Measurements from ENCODE around the gene PPP3CA.

PPP3CA gene

DNA sequence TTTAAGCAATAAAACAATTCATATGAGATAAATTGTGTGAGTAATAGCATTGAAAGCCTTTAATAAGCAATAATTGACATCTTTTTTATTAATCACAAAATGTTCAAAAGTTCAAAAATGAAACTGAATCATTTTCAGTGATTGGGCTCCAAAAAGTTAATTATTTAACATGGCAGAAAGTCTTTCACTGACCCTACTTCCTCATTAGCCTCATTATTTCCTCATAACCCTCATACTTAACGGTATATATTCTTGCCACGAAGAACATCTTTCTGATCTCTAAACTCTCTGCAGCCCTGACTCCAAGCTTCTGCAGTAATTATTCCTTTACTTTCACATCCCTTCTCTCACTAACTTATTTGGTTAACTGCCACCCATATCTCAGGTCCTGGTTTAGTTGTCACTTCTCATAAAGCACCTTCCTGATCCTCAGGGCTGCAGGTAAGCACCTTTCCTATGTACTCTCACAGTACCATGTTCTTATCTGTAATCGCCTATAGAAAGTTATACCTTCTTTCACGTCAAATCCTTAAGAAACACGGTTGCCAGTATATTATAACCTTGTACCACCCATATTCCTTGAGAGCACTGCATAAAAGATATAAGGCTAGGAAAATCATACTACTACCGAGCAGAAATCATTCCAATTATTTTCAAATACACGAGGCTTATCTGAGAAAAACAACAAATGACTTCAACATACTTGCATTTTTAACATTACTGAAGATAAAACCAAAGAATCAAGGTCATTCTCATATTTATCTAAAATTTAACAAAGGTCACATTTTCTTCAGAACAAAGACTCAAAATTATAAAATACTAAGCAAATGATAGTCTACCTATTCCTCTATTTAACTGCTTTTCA, 72.2 kb downstream of the PPP3CA start:
- no peak overlapping the region for H3K4me3 ChIP-seq (ENCODE audit: low read length)
- no peak for DNase-seq (ENCODE audit: low read depth)
- TF ChIP-seq, protein P1, sequence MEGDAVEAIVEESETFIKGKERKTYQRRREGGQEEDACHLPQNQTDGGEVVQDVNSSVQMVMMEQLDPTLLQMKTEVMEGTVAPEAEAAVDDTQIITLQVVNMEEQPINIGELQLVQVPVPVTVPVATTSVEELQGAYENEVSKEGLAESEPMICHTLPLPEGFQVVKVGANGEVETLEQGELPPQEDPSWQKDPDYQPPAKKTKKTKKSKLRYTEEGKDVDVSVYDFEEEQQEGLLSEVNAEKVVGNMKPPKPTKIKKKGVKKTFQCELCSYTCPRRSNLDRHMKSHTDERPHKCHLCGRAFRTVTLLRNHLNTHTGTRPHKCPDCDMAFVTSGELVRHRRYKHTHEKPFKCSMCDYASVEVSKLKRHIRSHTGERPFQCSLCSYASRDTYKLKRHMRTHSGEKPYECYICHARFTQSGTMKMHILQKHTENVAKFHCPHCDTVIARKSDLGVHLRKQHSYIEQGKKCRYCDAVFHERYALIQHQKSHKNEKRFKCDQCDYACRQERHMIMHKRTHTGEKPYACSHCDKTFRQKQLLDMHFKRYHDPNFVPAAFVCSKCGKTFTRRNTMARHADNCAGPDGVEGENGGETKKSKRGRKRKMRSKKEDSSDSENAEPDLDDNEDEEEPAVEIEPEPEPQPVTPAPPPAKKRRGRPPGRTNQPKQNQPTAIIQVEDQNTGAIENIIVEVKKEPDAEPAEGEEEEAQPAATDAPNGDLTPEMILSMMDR (conservative IDR thresholded peaks at IDR 0.05; ENCODE audit: low read depth, low read length): no peak

DNA sequence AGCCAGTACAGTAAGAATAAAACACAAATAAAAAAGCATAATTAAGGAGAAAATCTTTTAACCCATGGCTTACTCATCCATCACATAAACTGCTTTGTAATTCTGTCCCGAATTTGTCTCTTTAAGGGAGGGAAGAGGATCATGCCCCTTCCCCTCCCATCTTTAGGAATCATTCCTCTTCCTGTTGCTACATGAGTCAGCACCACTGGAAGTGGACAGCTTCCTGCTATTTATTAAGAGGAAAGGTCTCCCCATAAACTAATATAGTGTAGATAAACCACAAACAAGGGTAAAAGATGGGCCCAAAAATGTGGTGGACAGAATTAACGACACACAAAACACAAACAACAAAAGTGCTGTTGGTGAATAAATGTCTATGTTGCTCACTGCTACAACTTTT, 75.8 kb downstream of the PPP3CA start:
- DNase-seq (ENCODE audit: low read depth): no peak
- H3K4me3 ChIP-seq (ENCODE audit: low read length): no peak overlapping the region
- TF ChIP-seq, protein P1 (conservative IDR thresholded peaks at IDR 0.05; ENCODE audit: low read depth, low read length): no peak

DNA sequence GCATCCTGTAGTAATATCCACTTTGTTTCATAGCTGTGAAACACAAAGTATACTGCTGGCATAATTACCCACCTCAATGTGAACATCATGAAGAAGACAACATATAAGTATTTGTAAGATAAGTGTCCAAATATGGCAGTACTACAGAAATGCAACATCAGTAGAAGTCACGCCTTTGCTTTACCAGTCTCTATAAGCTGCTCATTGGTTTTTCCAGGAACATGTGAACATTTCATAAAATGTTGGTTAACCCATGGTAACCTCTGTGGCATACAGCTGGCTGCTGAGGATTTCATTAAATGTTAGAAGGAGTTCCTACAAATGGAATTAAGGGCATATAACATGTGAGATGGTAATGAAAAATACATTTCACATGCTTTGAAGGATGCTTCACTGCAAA, 77.6 kb downstream of the PPP3CA start:
- no peak overlapping the region for H3K4me3 ChIP-seq (ENCODE audit: low read length)
- TF ChIP-seq, protein P1 (conservative IDR thresholded peaks at IDR 0.05; ENCODE audit: low read depth, low read length): no peak
- no peak for DNase-seq (ENCODE audit: low read depth)

DNA sequence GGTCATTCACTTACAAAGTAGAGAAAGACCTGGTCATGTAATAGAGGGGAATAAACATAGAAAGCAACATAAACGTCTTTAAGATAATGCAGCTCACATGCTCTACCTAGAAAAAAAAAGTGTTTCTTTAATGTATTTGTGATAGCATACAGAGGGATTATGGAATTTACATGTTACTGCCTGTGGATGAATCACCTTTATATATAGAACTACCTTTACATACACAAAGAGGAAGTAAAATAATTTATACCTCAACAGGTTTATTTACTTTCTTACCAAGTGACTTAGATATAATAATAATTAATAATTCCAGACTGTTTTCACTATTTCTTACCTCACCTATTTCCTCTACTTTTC, 81.5 kb downstream of the PPP3CA start:
- H3K4me3 ChIP-seq (ENCODE audit: low read length): no peak overlapping the region
- TF ChIP-seq, protein P1 (conservative IDR thresholded peaks at IDR 0.05; ENCODE audit: low read depth, low read length): no peak
- DNase-seq (ENCODE audit: low read depth): no peak

DNA sequence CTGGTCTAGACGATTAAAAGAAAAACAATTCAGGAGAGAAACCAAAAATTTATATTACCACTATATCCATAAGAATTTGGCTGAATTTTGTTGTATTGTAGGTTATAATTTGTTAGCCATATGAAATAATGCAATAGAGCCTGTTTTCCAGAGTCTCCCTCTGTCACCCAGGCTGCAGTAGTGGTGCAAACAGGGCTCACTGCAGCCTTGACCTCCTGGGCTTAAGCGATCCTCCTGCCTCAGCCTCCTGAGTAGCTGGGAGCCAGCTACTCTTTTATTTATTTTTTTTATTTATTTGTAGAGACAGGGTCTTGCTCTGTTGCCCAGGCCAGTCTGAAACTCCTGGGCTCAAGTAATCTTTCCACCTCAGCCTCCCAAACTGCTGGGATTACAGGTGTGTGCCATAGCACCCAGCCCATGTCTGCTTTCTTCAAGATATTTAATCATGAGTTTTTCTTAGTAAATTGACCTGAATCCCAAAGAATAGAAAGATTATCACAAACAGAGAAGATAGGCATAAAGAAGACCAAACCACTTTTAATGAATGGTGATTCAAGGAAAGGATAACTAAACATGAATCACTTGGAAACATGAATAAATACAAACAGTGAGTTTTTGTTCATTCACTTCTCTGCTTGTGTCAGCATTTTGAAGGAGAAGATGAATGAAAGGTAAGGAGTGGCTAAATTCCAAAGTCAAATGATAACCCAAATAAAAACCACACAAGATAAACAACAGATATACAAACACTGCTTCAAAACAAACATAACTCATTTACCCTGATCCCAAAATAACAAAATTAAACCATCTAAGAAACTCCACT, 82.1 kb downstream of the PPP3CA start:
- TF ChIP-seq, protein P1 (conservative IDR thresholded peaks at IDR 0.05; ENCODE audit: low read depth, low read length): no peak
- H3K4me3 ChIP-seq (ENCODE audit: low read length): no peak overlapping the region
- no peak for DNase-seq (ENCODE audit: low read depth)

DNA sequence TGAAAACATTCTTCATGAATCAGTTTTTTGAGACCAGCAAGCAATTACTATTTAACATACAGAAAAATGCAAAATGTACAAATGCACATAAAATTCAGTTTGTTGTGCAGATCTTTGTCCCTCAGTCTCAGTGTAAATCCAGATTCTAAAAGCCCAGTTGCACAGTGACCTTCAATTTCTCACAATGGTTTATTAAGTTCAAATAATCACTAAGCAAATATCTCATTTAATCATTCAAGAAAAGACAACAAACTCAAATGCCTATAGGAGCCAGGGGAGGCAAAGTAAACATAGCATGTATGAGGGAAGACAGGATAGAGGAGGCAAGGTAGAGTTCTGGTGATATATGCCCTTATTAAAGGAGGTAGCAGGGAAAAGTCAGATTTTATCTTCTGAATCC, 82.8 kb downstream of the PPP3CA start:
- TF ChIP-seq, protein P1 (conservative IDR thresholded peaks at IDR 0.05; ENCODE audit: low read depth, low read length): no peak
- no peak for DNase-seq (ENCODE audit: low read depth)
- H3K4me3 ChIP-seq (ENCODE audit: low read length): no peak overlapping the region
